Mucosa of gallbladder (tissue), 1 donor: ENCODE results near the gene COPS7A. TPM values are rescaled to one million over a fixed set of nuclear protein-coding genes. Genes with fewer than 3 reads are reported as not detected.

Source experiments
- DNase-seq: peaks from one replicate; pipeline ENCODE4 v3.0.0-alpha.2; 2020; ENCODE audit warnings: low spot score
- total RNA-seq: library from RNA; stranded (reverse); gene quantifications from one replicate; pipeline ENCODE4 v1.2.1, GENCODE V29; 2021
- donor health status: DM: no; HTN: no; CAD: no.

The COPS7A gene, protein sequence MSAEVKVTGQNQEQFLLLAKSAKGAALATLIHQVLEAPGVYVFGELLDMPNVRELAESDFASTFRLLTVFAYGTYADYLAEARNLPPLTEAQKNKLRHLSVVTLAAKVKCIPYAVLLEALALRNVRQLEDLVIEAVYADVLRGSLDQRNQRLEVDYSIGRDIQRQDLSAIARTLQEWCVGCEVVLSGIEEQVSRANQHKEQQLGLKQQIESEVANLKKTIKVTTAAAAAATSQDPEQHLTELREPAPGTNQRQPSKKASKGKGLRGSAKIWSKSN
- 61.4 TPM for total RNA-seq

DNA sequence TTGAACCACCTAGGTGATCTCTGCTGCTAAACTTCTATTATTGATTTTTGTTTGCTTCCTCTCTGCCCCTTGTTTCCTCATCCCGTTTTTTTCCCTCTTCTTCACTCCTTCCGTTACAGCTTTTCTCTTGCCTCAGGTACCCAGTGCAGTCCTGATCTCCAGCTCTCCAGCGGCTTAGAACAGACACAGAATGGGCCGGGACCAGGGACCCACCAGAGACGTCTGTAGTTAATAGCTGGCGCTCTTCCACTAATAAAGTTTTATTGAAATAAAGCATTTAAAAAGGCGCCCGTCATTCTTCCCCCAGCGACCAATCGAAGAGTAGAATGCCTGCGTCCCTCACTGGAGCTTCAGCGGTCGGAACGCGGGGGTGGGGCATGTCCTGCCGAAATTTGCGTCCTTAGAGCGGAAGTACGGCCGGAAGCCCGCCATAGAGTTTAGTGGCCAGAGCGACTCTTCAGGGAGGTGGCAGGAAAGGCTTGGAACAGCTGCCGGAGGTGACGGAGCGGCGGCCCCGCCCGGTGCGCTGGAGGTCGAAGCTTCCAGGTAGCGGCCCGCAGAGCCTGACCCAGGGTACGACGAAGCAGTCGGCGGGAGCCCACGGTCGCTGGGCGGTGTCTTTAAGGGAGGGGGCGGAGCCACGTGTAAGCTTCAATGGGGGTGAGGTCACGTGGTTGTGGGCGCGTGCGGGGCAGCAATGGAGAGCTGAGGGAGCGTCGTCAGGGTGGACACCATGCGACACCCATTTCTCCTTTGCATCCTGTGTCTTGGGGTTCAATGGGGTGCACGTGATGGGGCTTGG lies at the start of gene COPS7A:
Gene COPS7A (plus strand): TSS at position 440 of the 802 bp plus-strand sequence. CDS start 611 bp downstream, outside the sequence.
- DNase-seq: peak; percentile 99

DNA sequence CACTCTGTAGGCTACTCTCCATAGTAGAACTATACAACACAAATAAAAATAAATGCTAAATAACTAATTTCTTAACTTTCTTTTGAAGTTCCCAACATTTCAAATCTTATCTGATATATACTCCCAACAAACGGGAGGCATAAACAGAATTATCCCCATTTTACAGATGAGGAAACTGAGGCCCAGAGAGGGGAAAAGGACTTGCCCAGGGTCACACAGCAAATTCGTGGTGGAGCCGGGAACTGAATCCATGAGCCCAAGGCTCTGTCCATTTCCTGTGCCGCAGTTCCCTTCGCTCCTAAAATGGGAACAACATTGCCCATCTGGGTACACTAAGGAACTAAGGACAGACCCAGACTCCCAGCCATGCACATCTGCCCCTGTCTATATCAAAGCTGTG lies 46.9 kb upstream of the COPS7A start:
- no peak for DNase-seq

DNA sequence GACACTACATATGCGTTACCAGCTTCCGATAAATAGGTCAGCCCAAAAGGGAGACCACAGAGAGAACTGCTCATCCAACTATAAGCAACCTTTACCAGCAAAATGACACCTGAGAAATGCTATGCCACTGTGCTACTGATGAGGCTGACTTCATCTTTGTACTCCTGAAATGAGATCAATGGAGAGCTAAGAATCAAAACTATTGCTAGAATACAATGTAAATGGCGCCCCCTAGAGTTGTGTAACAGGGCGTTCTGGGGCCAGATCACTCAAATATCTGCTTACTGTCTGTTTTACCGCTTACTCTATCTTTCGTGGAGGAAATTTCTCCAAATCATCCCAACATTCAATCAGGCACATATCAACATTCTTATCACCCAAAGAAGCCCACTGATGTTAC lies 39.2 kb upstream of the COPS7A start:
- peak; percentile 30 for DNase-seq

DNA sequence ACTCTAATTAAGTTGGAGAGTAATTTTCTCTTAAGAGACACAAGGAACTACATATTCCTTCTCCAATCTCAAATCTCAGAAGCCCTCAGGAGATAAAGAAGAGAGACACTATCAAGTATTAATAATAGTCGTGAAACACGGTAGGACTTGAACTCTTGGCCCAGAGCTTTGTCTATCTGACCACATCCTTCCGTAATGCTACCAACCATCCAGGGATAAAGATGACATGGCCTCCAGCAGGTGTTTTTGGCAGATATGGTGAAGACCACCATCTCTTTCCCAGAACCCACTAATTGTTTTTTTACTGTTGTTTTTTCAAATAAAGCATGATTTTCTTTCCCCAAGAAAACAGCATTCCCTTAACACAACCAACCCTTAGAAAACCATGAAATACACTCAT lies 38.0 kb upstream of the COPS7A start:
- DNase-seq: no peak

DNA sequence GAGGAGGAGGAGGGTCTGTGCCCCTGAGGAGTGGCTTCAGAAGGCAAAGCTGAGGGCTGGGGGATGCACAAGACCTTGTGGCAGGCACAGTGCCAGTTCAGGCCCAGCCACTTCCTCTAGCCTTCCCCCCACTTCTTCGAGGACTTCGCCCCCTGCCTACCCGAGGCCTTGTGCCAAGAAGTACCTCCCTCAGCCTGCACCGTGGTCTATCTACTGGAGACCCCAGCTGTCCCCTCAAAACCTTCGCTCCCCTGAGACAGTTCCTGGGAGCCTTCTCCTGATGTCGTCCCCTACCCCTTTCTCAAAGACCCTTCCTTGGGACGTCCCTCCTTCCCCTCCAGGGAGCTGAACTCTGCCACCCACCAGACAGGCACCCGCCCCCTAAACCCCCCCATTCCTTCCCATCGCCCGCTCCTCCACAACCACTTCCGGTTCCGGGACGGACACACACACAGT lies 35.3 kb upstream of the COPS7A start:
- DNase-seq: peak; percentile 41

DNA sequence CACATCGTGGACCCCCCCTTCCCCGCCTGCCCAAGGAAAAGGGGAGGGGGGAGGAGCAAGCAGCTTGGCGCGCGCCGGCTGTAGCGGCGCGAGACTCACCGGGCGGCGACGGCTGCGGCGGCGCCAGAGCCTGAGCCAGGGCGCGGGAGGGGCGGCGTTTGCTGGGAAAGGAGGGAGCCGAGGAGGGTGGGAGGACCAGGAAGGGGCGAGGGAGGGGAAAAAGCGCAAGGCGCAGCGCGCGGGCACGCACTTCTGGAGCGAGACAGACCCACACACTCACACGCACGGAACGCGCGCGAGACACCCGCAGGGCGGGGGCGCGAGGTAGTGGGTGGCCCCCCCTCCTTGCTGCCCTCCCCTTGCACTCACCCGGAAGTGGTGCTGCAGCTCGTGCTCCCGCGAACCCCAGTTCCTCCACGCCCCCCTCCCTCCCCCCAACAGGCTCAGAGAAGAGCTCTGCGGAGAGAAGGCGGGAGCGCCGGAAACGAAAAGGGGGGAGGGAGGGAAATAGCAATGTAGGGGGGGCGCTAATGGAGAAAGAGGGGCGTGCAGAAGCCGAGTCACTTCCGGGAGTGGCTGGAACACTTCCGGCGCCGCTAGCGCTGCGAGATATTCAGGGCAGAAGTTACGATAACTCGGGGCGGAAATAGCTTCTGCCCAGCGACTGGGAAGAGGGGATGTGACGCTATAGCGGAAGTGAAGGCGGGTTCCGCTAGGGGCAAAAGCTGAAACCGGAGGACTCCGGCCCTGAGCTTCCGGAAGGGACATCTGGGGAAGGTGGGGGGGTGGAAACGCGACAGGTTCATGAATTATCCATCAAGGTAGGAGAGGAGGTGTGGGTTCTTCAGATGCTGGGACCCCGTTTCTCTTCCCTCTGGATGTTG lies 34.6 kb upstream of the COPS7A start, which contains the start of gene ZNF384:
Gene ZNF384 (minus strand): TSS at position 377 of the 884 bp plus-strand sequence. CDS start 9,855 bp downstream, outside the sequence.
- peak; percentile 98 for DNase-seq

DNA sequence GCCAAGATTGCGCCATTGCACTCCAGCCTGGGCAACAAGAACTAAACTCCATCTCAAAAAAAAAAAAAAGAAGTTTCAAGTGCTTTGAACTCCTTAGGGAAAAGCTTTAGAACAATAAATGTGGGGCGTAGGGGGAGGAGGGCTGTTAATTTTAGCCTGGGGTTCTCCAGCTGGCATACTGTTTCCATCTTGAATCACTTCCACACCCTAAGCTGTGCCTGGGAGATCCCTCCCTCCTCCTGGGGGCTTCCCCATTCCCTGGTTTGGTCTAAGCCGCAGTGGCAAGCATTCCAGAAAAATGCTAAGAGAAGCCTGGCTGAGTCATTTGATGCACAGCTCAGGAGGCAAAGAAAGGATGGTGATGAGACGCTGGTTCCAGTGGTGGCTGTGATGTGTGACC lies 32.4 kb upstream of the COPS7A start:
- DNase-seq: no peak

DNA sequence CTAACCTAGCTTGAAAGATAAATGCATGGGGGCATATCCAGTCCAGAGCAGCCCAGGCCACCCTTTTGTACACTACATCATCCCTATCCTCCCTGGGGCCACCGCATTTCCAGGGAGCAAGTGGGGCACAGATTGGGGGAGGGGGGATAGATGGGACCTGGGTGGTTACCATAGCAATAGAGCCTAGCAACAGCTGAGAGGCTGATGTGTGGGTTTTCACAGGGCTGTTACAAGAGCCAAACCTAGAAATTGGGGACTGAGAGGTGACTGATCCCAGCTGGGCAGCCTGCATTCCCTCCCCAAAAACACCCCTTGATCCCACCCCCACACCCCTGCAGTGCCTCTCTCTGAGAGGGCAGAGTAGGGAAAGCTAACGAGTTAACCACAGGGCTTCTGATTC lies 31.0 kb upstream of the COPS7A start:
- no peak for DNase-seq

DNA sequence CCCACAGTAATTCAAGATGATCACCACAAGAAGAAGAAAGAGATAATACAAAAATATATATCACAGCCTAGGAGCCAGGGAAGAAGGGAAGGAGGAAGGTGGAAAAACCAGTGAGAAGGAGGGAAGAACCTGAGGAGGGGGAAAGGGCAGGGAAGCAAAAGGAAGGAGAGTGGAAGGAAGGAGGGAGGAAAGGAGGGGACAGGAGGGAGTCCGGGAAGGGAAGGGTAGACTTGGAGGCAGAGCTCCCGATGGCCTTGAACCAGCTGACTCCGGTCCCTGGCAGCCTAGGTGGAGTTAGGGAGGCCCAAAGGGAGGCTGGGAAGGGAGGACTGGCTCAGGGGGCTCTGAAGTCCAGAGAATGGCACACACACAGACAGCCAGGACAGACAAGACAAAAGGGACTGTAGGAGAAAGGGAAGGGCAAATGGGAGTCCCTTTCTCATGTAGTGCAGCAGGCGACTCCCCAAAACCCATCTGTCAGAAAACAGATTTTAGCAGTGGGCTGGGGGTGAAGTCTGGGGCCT lies 30.0 kb upstream of the COPS7A start:
- DNase-seq: no peak

DNA sequence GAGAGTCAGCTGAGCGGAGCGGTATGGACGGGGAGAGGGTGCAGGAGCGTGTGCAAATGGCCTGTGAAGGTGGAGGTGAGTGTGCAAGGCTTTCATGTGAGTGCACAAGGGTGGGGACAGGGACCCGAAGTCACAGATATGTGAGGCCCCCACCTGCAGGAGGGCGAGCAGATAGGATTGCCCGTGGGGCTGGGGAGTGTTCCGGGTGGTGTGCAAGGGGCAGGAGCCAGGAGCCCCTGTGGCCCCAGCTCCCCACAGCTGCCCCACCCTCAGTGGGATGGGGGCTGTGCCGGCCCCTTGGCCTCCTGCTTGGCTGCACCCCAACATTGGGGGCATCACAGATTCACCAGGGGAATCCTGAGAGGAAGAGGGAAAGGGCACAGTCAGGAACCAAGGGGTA lies 29.1 kb upstream of the COPS7A start:
- no peak for DNase-seq

DNA sequence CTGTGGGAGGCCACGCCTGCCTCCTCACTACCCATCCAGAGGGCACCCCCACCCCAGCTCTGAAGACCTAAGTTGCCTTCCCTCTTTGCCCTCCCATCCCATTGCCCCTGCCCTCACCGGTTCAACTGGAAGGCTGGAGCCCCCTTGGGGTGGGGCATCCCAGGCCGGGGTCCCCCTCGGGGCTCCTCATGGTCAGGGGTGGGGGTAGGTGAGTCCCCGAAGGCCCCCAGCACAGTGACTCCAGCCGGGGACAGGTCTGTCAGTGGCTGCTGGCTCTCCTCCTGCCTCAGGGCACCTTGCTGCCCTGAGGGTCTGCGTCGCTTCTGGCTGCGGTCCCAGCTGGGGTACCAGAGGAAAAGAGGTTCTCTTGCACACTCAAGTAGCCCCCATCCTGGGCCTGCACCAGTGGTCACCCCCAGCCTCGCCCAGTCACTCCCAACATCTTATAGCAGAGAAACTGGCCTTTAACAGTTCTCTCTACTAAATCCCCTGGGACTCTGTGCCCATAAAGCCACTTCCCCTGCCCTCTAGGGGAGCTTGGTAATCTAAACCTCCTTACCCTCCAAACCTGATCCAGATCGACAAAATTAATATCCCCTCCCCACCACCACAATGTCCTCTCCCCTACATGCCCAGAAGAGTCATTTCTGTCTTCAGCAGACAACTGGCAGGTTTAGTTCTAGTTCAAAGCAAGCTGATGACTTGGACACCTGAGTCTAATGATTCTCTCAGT lies 28.4 kb upstream of the COPS7A start:
- no peak for DNase-seq

DNA sequence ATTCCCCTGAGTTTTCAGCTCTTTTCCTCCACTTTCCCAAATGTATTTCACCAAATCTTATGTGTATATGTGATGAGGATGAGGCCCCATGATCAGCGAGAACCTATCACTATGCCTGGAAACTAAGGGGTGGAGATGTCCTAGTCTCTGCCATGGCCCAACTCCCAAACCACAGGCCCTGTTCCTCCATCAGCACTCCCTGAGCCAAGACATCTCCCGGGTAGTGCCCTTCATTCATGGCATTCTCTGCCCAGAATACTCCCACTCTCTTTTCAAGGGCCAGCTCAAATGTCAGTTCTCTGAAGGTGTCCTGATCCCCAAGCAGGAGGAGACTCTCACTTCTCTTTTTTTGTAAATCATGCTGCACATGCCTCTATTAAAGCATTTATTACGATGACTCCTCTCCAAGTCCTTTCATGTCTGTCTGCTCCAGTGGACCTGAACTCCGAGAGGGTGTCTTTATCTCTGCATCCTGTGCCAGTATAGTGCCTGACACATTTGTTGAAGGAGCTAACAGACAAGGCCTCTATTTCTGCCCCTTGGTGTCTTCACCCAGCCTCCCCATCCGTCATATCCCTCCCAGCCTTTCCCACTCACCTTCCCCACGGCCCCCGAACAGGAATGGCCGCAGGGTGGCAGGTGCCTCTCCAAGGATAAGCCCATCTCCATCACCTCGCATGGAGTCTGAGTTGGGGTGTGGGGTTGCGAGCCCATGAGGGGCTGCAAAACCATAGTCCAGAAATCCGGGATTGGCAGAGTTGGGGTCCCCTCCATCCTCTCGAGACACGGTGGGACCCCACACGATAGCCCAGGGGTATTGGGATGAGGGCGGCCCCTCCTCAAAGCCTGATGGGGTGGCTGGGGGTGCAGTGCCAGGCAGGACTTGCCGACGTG lies 26.9 kb upstream of the COPS7A start:
- DNase-seq: no peak

DNA sequence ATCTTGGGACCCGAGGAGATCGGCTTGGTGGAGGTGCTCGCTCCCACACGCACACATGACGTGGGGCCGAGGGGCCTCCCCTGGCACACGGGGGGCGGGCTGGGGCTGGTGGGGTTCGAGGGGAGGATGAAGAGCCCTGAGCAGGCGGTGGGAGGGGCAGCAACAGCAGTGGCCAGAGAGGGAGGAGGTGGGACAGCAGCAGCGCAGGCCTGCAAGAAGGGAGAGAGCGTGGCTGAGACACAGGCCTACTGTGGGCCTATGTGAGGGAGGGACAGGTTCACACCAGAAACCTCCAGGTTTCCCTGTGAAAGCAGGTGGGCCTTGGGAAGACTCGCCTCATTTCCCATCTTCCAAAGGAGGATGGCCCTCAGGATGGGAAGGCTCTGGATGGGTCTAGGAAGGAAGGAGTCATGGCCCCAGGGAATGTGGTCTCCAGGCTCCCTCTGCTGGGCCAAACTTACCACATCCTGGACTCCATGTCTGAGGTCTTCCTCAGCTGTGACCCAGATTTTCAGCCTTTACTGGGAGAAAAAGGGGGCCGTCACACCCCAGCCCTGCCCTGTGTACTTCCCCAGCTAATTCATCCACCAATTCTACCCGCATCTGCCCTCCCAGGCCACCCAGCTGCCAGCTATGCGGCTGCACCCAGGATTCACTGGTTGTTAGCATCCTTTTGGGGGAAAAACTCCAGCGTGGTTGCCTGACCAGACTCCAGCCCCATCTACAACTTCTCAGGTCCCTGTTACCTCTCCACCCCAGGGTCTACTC lies 26.1 kb upstream of the COPS7A start:
- DNase-seq: no peak

DNA sequence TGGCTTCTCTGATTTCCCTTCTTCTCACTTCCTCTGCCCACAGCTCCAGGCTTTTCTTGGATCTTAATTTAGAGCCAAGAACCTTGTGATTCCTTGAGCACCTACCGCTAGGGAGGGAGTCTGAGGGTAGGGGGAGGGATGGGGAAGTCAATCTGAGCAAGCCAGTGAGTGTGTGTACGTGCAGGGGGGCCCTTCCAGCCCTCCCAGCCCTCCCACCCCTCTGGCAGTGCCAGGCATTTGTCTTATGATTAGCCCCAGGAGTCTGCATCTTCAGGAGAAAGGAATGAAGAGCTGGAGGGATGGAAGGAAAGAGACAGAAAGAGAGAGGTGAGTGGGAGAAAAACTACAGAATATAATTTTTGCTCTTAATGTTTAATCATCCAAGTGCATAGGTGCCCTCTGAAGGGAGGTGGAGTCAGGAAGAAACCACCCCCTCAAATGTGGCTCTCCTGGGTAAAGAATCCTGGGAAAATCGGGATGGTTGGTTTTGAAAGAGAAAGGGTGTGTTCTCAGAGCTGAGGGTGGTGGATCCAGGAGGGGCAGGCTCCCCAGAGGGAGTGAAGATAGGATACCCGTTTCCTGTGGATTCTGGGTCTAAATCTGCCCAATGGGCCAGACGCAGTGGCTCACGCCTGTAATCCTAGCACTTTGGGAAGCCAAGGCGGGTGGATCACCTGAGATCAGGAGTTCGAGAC lies 25.3 kb upstream of the COPS7A start:
- no peak for DNase-seq

DNA sequence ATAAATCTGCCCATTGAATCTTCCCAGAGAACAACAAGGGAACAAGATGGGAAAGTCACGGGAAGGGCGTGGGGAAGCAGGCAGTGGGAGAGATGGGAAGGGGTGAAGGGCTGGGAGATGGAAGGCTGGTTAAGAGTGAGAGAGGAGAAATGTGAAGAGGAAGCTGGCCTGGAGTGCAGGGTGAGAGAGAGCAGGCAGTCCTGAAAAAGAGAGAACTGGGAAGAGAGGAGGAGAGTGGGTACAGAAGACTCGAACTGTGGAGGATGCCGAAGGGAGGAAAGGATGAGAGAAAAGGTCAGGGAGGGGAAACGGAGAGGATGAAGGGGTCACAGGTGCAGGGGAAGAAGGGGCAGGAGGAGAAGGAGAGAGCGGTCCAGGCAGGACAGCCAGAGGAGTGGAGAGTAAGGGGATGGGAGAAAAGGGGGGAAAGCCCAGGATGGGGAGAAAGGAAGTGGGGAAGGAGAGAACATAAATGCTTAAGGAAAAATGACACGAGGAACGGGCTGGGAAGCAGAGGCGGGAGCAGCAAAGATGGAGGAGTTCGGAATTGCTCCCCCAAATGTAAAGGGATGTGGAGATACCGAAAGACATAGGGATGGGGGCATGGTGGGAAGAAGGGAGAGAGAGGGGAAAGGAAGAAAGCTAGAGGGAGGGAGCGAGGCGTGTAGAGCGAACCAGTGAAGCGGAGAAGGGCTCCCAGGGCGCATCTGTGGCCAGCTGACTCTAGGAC lies 24.4 kb upstream of the COPS7A start:
- no peak for DNase-seq

DNA sequence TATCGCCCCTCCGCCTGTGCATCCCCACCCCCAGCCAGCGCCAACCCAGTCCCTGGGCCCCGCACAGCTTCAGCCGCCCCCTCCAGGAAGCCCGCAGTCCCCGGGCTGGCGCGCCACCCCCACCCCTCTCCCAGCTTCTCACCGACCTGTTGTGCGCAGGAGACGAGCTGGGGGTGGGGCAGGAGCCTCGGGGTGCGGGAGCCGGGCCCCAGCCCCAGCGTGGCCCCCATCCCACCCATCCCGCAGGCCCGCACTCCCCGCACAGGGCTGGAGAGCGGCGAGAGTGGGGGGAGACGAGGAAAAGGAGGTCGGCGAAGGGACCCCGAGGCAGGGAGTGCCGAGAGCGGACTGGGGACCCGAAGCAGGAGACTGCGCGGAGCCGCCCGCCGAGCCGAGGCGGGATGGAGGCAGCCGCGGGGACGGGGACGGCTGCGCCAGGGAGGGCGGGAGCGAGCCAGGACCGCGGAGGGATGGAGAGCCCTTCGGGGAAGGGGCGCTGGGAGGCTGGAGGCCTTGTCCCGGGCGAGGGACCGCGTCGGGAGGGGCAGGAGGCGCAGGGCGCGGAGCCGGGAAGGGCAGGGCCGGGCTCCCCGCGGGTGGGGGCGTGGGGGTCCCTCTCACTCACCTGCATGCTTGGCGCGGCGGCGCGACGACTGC lies 23.7 kb upstream of the COPS7A start:
- DNase-seq: no peak

DNA sequence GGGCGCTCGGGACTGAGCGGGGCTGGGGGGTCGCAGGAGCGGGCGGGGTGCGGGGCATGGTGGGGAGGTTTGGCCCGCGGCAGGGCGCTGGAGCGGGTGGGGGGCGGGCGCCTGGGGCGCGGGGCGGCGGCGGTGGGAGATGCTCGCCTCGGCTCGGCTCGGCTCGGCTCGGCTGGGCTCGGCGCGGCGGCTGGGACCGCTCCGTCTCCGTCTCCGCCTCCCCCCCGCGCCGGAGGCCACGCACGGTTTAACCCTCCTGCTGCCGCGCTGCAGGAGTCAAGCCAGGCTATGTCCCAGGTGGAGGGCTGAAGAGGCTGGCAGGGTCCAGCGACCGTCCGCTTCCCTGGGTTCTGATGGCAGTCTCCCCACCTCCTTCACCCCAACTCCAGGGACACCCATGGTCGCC lies 23.2 kb upstream of the COPS7A start, which contains the start of gene PIANP:
Gene PIANP (minus strand): TSS at position 170 of the 406 bp plus-strand sequence. CDS start 2,754 bp downstream, outside the sequence.
- peak; percentile 21 for DNase-seq
